Lung (tissue), 12 donors: ENCODE measurements around the gene NOP9. TPM values are rescaled to one million over a fixed set of nuclear protein-coding genes. Genes with fewer than 3 reads are reported as not detected.
A peak's percentile ranks its signal among the peaks of the same experiment; 100 is the strongest.

Experiments used
- ATAC-seq: fragments of 200-7000 bp; cut with Tn5 transposase; one replicate; pipeline ENCODE4 v1.9.1; 2020; ENCODE audit warnings: moderate number of reproducible peaks; ENCODE audit not compliant: insufficient read depth, low FRiP score
- DNase-seq, 3 donors: peaks; one replicate each; pipeline ENCODE4 v3.0.0-alpha.2; 2013 to 2017
- H3K27ac ChIP-seq, 2 donors: one replicate each; pipeline ENCODE4 v1.5.1; 2013; ENCODE audit warnings: mild to moderate bottlenecking in 2 of 2, moderate library complexity in 2 of 2, control low read depth in 1 of 2, inconsistent platforms in 1 of 2, low read depth in 1 of 2, low read length in 1 of 2
- H3K27me3 ChIP-seq, 3 donors: one replicate each; pipeline ENCODE4 v1.5.1; 2013; ENCODE audit warnings: low read length in 2 of 3; ENCODE audit not compliant: control insufficient read depth in 3 of 3, insufficient read depth in 3 of 3
- H3K36me3 ChIP-seq, 4 donors: one replicate each; pipeline ENCODE4 v1.5.1; 2013; ENCODE audit warnings: low read length in 4 of 4, mild to moderate bottlenecking in 1 of 4, moderate library complexity in 1 of 4; ENCODE audit not compliant: control insufficient read depth in 4 of 4, insufficient read depth in 4 of 4
- H3K4me1 ChIP-seq, 5 donors: one replicate each; pipeline ENCODE4 v1.5.1; 2013; ENCODE audit warnings: low read length in 5 of 5, mild to moderate bottlenecking in 2 of 5, moderate library complexity in 1 of 5; ENCODE audit not compliant: control insufficient read depth in 5 of 5, insufficient read depth in 5 of 5
- H3K4me3 ChIP-seq: one replicate; pipeline ENCODE4 v1.5.1; 2013; ENCODE audit warnings: mild to moderate bottlenecking, control low read depth, moderate library complexity
- H3K9ac ChIP-seq, 2 donors: one replicate each; pipeline ENCODE4 v1.5.1; 2013; ENCODE audit warnings: low read length in 2 of 2, control low read depth in 1 of 2; ENCODE audit not compliant: insufficient read depth in 1 of 2
- H3K9me3 ChIP-seq, 4 donors: one replicate each; pipeline ENCODE4 v1.5.1; 2013; ENCODE audit warnings: low read length in 3 of 4, mild to moderate bottlenecking in 1 of 4, moderate library complexity in 1 of 4; ENCODE audit not compliant: control insufficient read depth in 4 of 4, insufficient read depth in 3 of 4
- WGBS, 2 donors: extraction: QIAGEN DNeasy Blood & Tissue Kit; methylation state at CpG; one replicate each; pipeline ENCODE4 v1.1.7; 2013; 5-methylcytosine and 5-hydroxymethylcytosine counted together
- polyA plus RNA-seq, 2 donors: library from polyadenylated mRNA; stranded (reverse); fragments of 200-250 nt; gene quantifications; one replicate each; pipeline ENCODE4 v1.2.1, GENCODE V29; 2013
- total RNA-seq, 2 donors: library from RNA; depleted of rRNA in 1 of 2; stranded (reverse); fragments of >200 nt in 1 of 2; gene quantifications; one replicate each; pipeline ENCODE4 v1.2.1, GENCODE V29; 2014 to 2021
- TF ChIP-seq, protein P1 (sequence below): IDR thresholded peaks from 2 replicates; pipeline ENCODE4 v1.5.1; 2012; ENCODE audit warnings: mild to moderate bottlenecking; ENCODE audit errors: control extremely low read depth, extremely low read depth
- donor health status: control.
- donor health status: control.
- donor health status: Bipolar disorder and iron deficiency.
- donor health status: healthy.
- donor health status: DM: yes; HTN: yes; CAD: no.

NOP9 gene
- total and polyA plus RNA-seq, 4 donors, result 12.1 to 25.9 (median 13.8) TPM

DNA sequence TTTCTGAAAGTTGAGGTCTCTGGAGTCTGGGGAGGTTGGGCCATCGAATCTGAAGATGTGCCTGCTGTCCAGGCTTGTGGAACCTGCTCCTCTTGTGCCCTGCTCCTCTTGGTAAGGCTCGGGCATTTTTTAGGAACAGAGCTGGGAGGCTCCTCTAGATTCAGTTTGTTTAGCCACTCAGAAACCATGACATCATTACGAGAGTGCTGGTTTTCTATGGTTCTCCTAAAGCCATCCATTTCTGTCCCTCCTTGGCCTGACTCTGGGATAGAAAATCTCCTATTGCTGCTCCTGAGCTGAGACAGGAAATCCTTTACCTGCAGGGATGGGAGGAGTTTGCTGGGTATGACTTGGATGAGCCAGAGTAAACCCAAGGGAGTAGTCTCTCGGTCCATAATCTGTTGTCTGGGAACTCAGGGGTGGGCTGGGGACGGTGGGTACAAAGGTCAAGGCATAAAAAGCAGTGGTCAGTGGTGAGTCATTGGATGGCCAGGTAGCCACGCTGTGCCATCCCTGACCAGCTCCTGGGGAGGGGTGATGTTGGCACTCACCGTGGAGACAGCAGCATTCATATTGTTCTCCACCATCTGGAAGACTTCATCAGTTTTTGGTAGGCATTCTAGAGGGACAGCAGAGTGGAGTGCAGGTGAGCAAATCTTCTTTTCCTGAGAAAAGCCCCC is 37.6 kb downstream of the NOP9 start:
- no peak for ATAC-seq
- Histone ChIP-seq H3K36me3 (peaks cover 0 to 5% (median 0%) of the 10 kb centered on the region in 4 donors), H3K27me3 (peaks cover 0 to 74% (median 56%) of the 10 kb centered on the region in 3 donors), H3K9me3 (no peaks in the 10 kb centered on the region), H3K27ac (no peak overlapping the region), H3K4me1 (peaks cover 0 to 28% (median 15%) of the 10 kb centered on the region in 5 donors), H3K4me3 (no peak overlapping the region), H3K9ac (no peak overlapping the region)
- TF ChIP-seq, protein P1, sequence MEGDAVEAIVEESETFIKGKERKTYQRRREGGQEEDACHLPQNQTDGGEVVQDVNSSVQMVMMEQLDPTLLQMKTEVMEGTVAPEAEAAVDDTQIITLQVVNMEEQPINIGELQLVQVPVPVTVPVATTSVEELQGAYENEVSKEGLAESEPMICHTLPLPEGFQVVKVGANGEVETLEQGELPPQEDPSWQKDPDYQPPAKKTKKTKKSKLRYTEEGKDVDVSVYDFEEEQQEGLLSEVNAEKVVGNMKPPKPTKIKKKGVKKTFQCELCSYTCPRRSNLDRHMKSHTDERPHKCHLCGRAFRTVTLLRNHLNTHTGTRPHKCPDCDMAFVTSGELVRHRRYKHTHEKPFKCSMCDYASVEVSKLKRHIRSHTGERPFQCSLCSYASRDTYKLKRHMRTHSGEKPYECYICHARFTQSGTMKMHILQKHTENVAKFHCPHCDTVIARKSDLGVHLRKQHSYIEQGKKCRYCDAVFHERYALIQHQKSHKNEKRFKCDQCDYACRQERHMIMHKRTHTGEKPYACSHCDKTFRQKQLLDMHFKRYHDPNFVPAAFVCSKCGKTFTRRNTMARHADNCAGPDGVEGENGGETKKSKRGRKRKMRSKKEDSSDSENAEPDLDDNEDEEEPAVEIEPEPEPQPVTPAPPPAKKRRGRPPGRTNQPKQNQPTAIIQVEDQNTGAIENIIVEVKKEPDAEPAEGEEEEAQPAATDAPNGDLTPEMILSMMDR, result no peak
- DNase-seq, result no peak
- WGBS, 2 donors, result 91 to 94% methylated on average over 7 of the region's 7 CpGs

DNA sequence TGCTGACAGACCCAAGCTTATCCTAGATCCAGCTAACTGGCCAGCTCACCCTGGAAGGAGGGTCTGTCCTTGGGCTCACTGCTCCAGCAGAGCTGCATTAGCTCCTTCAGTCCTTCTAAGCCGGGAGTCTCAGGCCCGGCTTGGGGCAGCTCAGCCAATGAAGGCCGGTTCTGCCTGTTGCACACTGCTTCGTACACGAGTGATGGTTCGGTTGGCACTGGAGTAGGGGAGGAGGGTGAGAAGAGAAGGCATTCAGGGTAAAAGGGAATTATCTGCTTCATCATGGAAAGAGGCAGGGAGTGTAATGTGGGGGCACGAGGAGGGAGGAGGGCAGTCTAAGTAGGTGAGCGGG is 38.1 kb downstream of the NOP9 start:
- TF ChIP-seq, protein P1, result no peak
- DNase-seq (no peak), ATAC-seq (no peak)
- peaks cover 0 to 5% (median 0%) of the 10 kb centered on the region in 4 donors for H3K36me3 ChIP-seq
- H3K9me3 ChIP-seq, result no peaks in the 10 kb centered on the region
- WGBS, 2 donors, result 95 to 96% methylated on average over 8 of the region's 8 CpGs
- peaks cover 0 to 23% (median 15%) of the 10 kb centered on the region in 5 donors for H3K4me1 ChIP-seq
- no peak overlapping the region for H3K27ac ChIP-seq
- no peak overlapping the region for H3K9ac ChIP-seq
- peaks cover 0 to 71% (median 54%) of the 10 kb centered on the region in 3 donors for H3K27me3 ChIP-seq
- no peak overlapping the region for H3K4me3 ChIP-seq

DNA sequence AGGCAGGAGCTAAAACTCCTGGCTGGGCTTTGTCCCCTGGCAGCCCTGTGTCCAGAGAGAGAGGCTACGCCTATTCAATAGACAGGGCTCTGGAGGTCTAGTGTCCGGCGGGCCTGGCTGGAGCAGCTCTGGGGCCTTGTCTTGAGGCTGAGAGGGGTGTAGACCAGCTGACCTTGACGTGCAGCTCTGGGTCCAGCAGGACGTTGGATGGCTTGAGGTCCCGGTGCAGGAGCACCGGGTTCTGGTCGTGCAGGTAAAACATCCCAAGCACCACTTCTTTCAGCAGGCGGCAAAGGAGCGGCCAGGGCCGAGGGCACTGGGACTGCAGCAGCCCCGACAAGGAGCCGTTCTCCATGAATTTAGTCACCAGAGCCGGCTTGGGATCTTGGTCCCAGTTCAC is 39.2 kb downstream of the NOP9 start:
- Histone ChIP-seq H3K4me1 (peaks cover 0 to 22% (median 15%) of the 10 kb centered on the region in 5 donors), H3K27me3 (peaks cover 0 to 69% (median 52%) of the 10 kb centered on the region in 3 donors), H3K4me3 (no peak overlapping the region), H3K36me3 (peaks cover 0 to 5% (median 0%) of the 10 kb centered on the region in 4 donors), H3K9me3 (no peaks in the 10 kb centered on the region), H3K27ac (peak overlapping the region in 1 of 2 donors; percentile 80), H3K9ac (peak overlapping the region in 1 of 2 donors; percentile 5)
- WGBS, 2 donors, result 76 to 80% methylated on average over 14 of the region's 14 CpGs
- DNase-seq (no peak), ATAC-seq (no peak)
- TF ChIP-seq, protein P1, result no peak
